ENCODE results near the gene HYAL3.

Gene HYAL3

DNA sequence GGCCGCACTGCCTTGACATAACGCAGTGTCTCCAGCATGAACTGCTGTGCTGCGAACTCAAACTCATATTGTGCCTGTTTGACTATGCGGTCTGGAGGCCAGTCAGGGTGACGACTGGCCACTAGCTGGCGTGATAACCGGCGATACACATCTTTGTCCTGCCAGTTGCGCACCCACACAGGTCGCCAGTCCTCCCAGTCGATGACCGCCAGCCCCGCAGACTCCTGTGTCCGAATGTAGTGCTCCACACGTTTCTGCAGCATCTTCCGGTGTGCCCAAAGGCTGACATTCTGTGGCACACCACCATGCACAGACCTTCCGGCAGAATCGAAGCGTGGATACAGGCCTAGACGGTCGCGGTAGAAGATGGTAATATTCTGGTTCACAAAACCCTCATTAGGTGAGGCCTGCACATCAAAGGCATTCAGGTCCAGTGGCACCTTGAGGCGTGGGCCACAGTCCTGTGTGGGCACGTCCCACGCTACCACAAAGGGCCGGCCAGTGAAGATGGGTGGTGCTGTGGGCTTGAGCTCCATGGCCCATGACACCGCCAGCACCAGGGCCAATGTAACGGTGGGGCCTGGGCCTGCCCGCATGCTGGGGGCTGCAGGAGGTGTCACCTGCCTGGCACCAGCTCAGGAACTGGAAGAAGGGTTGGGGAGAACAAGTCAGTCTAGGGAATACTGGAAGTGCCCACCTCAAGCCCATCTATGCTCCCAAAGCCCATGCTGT, 20.9 kb upstream of the HYAL3 start:
- FAIRE-seq, result no peak
- TF ChIP-seq, protein P1, sequence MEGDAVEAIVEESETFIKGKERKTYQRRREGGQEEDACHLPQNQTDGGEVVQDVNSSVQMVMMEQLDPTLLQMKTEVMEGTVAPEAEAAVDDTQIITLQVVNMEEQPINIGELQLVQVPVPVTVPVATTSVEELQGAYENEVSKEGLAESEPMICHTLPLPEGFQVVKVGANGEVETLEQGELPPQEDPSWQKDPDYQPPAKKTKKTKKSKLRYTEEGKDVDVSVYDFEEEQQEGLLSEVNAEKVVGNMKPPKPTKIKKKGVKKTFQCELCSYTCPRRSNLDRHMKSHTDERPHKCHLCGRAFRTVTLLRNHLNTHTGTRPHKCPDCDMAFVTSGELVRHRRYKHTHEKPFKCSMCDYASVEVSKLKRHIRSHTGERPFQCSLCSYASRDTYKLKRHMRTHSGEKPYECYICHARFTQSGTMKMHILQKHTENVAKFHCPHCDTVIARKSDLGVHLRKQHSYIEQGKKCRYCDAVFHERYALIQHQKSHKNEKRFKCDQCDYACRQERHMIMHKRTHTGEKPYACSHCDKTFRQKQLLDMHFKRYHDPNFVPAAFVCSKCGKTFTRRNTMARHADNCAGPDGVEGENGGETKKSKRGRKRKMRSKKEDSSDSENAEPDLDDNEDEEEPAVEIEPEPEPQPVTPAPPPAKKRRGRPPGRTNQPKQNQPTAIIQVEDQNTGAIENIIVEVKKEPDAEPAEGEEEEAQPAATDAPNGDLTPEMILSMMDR (IDR thresholded peaks at IDR 0.05; ENCODE audit: insufficient read depth, missing control alignments), result no peak
- no peak for DNase-seq (ENCODE audit: insufficient read length, low spot score)

DNA sequence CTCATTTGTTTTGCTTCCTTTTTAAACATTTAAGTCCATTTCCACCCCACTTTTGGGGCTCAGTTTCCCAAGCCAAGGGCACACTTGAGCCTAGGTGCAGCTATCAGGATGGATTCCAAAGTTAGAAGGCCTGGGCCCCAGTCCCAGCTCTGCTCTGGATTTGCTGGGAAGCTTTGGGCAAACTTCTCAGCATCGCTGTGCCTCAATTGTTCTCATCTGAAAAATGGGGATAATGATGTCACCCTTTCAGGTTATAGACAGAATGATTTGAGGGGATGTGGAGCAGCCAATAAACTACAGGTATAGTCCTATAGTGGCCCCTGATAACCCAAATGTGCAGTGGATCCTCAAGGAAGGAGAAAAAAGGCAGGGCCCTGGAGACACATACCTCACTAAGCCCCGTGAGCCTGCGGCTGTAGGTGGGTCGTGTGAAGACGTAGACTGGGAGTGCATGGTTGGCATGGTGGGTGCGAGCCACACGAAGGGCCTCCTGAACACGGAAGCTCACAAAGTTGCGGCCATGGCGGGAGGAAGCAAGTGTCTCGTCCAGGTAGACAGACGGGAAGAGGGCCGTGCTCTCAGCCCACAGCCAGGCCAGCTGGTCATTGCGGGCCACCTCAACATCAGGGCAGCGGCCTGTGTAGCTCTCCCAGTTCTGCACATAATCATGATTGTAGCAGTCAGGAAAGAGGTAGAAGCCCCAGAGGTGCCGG, 20.1 kb upstream of the HYAL3 start:
- FAIRE-seq (no peak), DNase-seq (ENCODE audit: insufficient read length, low spot score) (no peak)
- TF ChIP-seq, protein P1 (IDR thresholded peaks at IDR 0.05; ENCODE audit: insufficient read depth, missing control alignments), result no peak

DNA sequence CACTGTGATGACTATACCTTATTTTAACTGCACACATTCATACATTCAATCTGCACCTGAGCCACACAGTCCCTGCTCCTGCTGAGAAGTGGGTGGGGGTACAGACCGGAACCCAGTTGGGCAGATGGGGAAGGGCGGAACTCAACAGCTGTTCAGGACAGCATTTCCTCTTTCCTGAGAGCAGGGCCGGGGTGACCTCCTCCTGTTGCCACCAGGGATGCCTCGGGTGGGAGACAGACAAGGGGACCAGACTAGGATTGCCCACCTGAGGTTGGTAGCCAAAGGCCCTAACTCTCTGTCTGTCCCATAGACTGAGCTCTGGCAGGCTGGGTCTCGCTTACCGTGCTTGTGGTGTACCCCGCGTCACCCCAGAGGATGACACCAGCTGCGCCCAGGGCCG, 19.4 kb upstream of the HYAL3 start:
- no peak for DNase-seq (ENCODE audit: insufficient read length, low spot score)
- TF ChIP-seq, protein P1 (IDR thresholded peaks at IDR 0.05; ENCODE audit: insufficient read depth, missing control alignments), result no peak
- FAIRE-seq, result no peak

DNA sequence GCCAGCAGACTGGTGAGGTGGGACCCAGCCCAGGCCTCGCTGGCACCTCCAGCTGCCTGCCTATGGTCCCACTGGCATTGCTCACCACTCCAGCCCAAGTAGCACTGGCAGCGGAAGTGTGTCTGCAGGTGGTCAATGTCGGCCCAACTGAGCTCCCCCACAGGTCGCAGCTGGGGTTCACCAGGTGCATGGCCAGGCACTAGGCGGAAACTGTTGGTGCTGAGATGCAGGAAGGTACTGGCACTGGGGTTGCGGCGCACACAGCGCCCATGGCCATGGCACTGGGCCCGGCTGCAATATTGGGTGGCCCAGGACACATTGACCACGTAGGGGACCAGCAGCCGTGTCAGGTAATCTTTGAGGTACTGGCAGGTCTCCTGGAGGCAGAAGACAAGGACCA, 19.0 kb upstream of the HYAL3 start:
- FAIRE-seq (no peak), DNase-seq (ENCODE audit: insufficient read length, low spot score) (no peak)
- TF ChIP-seq, protein P1 (IDR thresholded peaks at IDR 0.05; ENCODE audit: insufficient read depth, missing control alignments), result no peak

DNA sequence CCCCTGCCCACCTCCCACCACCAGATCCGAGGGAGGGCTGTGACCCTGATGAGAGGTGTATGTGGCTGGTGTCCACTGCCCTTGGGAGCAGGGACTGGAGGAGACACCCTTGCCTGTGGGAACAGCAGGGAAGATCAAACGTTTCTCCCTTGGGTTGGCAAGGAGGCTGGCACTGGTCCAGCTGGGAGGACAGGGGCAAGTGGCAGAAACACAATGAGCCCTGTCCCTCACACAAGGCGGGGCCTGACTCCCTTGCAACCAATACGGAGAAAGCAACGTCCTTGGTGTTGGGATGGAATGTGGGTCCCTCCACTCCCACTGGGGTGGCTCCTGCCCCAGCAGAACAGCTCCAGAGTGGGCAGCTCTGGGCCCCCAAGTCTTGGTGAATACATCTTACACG, 18.1 kb upstream of the HYAL3 start:
- DNase-seq (ENCODE audit: insufficient read length, low spot score) (no peak), FAIRE-seq (no peak)
- TF ChIP-seq, protein P1 (IDR thresholded peaks at IDR 0.05; ENCODE audit: insufficient read depth, missing control alignments), result no peak

DNA sequence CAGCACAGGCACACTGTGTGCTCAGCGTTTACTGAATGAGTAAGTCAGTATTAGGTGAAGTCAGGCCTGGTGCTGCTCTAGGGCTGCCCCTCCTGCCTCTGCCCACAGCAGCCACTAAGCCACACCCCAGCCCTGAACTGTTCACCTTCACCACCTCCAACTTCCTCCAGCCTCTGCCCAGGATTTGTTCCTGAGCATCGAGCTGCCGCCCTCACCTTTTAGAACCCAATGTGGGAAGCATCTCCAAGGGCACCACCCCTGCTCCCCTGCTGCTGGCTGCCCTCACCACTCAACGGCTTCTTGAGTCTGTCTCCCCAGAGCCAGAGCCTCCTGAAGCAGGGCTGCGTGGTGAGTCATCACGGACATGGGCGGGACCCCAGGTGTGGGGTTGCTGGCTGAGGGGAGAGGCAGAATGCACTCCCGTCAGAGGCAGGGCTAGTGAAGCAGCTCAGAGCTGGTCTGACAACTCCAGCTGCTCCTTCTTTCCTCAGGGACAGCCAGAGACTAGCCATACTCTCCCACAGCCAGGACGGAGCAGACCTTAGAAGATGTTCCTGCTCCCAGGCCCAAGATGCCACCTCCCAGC, 17.5 kb upstream of the HYAL3 start:
- FAIRE-seq, result no peak
- TF ChIP-seq, protein P1 (IDR thresholded peaks at IDR 0.05; ENCODE audit: insufficient read depth, missing control alignments), result no peak
- DNase-seq (ENCODE audit: insufficient read length, low spot score), result no peak

DNA sequence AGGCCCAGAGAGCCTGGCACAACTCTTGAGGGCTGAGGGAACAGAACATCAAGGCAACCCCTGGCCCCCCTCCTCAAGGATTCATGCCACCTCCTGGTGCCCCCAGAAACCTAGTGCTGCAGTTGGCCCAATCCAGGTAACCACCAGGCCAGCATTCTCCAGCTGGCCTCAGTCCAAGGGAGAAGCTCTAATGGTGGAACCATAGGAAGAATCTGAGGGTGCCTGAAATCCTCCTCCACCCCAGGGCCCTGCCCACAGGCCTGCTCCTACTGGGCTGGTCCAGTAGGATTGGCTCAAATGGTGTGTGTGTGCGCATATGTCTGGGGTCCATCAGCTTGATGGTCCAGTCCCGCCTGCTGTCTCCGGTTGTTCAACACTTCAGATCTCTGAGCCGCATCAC, 15.6 kb upstream of the HYAL3 start:
- FAIRE-seq, result no peak

More for the DNA sequence above, 15.6 kb upstream of the HYAL3 start:
- TF ChIP-seq, protein P1 (IDR thresholded peaks at IDR 0.05; ENCODE audit: insufficient read depth, missing control alignments), result no peak
- no peak for DNase-seq (ENCODE audit: insufficient read length, low spot score)
